NK-92 (cell line): ENCODE results near the gene CROCC2.

Experiments
- DNase-seq: peaks from one replicate; lab custom pipeline; 2025; ENCODE audit not compliant: unreplicated experiment; lab: John Stamatoyannopoulos, UW

Gene CROCC2

DNA sequence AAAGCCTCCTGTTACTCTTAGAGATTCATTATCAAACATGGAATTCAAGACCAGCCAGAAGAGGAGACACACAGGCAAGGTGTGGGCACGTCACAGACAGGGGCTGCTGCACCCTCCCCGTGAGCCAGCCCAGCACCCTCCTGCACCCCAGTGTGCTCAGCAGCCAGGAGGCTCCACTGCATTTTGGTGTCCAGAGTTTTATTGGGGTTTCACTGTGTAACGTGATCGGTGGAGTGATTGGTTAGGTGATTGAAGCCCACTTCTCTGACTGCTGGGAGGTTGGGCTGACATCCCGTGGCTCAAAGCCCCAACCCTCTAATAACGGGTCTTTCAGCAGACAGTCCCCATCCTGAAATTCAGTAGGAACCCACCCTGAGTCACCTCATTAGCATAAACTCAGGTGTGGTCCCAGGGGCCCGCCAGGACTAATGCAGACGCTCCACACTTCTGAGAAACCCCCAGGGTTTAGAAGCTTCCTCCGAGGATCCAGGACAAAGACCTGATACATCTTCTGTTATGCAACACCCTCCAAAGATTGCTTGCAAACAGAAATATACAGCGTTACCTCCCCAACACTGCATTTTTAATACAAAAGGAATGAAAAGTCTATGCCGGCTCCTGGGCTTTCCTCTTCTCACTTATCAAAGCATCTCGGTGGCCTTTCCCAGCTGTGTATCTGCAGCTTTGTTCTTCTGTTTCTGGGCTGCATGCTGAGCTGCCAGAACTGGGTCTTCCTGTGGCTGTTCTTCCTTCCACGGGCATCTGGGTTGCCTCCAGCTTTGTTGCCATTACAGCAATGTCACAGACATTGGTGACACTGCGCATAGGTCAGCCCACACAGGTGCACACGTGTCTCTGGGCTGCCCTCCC is 48.5 kb downstream of the CROCC2 start:
- DNase-seq = no peak

DNA sequence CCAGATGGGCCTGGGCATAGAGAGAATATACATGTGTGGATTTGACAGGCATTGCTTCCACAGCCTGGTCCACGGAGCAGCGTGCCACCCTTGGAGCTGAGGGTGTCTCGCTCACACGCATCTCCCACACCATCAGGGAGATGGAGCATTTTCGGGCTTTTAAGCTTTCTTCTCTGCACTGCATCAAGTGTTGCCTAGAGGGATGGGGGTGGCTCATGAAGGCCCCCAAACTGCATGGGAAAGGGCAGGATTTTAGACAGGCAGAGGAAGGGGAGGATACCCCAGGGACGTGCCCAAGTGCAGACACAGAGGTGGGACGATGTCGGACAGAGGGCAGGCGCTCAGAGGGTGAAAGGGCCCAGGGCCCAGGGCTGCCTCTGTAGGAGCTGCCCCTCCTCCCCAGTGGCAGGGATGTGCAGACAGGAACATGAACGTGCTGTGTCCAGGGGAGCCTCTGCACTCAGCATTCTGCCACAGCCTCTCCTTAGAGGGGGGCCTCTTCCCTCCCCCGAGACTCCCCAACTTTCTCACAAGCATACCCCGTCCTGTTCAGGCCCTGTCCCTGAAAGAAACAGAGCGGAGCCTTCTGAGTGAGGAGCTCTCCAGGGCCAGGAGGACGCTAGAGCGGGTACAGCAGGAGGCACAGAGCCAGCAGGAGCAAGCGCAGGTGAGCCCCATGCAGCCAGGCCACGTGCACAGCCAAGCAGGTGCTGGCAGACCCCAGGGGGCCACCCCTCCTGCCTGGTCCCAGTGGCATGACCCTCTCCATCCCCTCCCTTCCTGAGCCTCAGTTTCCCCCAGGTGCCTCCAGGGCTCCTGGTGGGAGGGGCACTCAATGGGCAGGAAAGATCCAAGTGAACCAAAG is 49.4 kb downstream of the CROCC2 start:
- DNase-seq = no peak

DNA sequence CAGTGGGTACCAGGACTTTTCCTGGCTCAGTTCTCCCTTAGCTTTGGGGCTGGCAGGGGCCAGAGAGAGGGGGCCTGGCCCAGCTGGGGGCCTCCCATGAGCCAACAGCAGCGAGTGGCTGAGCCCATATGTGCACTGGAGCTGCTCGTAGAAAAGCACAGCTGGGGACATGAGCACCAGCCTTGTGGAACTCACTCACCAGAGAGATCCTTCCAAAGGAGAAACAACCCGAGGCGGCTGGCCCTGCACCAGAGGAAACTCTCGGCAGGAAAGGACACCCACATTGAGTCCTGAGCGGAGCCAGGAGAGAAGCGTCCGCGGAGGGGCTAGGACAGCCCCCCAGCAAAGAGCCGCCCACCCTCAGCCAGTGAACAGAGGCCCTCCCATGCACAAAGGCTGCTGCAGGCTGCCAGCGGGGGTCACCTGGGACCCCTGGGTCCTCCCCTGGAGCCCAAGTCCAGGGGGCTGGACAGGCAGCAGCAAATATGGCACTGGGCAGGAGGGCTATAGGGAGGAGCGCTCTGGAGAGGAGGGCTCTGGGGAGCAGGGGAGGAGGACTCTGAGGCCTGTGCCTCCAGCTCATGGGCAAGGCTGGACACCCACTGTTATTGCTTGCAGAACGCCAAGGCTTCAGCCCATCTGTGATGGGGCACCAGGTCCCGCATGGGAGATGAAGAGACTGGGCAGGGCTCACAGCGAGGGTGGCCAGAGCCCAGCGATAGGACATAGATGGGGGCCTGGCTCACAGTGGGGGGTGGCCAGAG is 50.2 kb downstream of the CROCC2 start:
- DNase-seq = no peak

DNA sequence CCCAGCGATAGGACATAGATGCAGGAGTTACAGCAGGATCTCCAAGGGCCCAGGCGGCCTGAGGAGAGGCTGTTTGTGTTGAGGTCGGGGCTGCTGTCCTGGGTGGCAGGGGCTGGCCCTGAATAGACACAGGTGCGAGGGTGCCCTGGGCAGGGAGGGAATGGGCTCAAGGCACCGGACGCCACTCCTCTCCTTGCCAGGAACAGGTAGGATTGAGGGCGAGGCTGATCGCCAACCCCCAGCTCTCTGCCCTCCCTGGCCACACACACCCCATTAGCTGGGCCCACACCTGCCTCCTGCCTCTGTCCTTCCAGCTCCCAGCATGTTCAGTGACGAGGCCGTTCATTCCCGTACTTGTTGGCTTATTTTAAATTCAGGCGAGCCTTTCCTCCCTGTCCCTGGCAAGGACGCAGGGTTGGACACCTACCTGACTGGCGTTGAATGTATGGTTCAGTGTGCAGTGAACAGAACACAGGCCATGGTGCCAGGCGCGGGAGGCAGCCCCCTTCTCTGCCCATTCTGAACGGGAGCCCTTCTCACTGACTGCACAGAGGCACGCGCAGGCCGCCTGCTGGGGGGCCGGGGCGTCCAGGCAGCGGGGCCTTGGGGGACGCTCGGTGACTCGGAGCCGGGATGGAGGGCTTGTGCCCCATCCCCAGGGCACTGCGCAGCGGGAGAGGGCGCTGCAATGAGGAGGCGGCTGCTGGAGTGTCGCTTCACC is 51.0 kb downstream of the CROCC2 start:
- no peak for DNase-seq

DNA sequence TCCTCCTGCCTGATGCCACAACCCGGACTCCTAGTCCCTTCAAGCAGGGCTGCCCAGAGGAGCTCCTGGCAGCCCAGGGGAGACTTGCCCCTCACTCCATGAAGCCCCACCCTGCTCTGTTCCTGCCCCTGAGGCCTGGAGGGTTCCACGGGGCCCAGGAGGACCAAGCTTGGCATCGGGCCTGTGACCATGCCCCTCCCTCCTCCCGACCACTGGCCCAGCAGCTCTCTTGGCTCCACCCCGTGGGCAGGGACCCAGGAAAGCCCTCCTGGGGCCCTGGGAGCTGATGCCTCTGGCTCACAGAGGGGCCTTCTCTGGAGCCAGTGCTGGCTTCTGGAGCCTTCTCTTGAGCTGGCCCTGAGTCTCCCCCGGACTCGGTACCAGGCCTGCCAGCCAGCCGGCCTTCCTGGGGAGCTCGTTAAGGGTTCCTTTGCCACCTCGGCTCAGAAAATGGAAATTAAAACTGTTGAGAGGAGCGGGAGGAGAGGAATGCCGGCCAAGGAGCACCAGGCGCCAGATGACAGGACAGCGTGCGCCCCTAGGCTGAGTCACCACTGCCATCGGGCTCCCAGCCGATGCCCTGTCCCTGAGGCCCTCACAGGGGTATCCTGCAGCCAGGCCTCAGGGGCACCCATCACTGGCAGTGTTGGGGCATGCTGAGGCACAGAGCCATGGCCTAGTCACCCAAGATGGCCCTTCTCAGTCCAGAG is 51.7 kb downstream of the CROCC2 start:
- no peak for DNase-seq

- DNase-seq = no peak
Measured at GRCh38 chr2:240958366-240959213, 52.5 kb downstream of the CROCC2 start.

GRCh38 chr2:240959214-240959940 is 53.2 kb downstream of the CROCC2 start:
- no peak for DNase-seq

GRCh38 chr2:240959941-240960308 is 53.8 kb downstream of the CROCC2 start:
- no peak for DNase-seq

DNA sequence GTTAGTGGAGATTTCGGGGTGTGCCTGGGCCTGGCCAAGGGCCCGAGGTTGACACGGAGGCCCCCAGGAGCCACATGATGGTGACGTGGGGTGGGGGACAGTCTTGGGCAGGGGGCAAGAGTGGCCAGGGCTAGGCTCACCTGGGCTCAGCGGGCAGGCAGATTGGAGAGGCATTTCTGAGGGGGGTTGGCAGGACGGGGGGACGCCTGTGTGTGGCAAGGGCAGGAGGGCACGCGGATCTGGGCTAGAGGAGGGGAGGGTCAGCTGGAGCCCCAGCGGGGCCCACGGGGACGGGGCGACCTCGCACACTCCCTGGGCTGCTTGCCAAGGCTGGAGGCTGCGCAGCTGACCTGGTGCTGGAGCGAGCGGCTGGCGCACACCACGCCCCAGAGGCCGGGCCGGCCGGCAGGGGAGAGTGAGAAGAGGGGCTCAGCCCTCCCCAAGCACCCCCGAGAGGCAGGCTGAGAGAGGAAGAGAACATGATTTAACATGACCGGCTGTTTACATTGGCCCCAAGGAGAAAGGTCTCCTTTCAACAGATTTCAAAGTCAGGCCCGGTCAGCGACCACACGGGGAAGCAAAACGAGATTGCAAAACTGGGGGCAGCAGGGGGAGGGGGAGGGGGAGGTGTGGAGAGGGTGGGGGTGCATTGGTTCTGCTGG is 54.3 kb downstream of the CROCC2 start:
- no peak for DNase-seq

GRCh38 chr2:240960971-240961876 is 55.1 kb downstream of the CROCC2 start:
- no peak for DNase-seq

- DNase-seq = no peak
Measured at GRCh38 chr2:240961910-240962299, 55.8 kb downstream of the CROCC2 start.

DNA sequence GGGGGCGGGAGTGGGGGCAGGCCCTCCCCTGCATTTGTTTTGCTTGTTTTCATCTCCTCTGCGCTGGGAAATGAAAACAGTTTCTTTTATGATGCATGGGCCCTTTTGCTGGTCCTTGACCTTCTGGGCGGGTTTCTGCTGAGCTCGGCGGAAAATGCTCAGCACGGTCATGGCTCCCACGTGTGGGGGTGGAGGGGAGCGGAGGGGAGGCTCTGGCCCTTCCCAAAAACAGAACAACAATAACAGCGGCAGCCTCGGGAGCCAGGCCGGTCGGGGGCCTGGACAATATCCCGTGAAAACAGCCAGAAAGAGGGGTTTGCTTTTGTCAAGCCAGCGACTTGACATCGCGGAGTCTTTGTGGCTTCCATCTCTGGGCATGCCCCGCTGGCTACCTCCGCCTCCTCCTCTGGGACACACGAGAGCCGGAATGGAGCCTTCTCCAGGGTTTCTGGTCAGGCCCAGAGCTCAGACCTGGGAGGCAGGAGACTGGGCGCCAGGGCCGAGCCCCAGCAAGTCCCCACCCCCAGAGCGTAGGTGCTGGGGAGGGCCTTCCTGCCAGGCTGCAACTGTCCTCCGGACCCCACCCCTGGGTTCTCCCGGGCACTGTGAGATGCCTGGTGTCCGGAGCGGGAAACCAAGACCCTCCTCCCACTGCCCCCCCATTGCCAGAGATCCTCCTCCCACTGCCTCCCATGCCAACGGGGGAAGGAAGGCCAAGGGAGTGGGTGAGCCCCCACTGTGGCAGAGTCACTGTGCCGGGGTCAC is 56.3 kb downstream of the CROCC2 start:
- DNase-seq = no peak

DNA sequence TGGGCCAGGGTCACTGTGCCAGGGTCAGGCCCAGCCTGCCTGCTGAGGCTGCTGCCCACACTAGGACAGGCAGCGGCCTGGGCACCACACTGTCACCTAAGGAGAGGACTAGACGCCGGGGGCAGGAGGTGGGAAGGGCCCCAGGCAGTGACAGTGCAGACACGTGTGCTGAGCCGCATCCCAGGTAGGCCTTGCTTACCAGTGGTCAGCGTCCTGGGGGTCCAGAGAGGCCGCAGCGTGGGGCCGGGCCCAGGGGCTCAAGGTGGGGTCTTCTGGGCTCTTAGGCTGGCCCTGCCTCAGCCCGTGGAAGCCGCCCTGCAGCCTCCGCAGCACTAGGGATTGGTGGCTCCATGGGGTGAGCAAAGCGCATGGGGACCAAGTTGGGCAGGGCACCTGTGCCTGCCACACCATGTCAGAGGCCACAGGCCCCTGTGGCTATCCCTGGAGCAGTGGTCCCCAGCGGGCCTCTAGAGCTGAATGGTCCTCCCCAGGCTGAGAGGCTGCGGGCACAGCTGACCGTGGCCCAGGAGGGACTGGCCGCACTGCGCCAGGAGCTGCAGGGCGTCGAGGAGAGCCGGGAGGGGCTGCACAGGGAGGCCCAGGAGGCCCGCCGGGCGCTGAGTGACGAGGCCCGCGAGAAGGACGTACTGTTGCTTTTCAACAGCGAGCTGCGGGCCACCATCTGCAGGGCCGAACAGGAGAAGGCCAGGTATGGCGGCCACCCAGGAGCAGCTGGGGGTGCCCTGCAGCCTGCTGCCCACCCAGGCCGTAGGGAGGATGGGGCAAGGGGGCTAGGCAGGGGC is 57.1 kb downstream of the CROCC2 start:
- no peak for DNase-seq

- no peak for DNase-seq
Measured at GRCh38 chr2:240963868-240964703, 58.0 kb downstream of the CROCC2 start.
